Middle frontal gyrus (tissue), 1 donor: ENCODE measurements around the gene ASB1.

ENCODE experiments used
- DNase-seq: peaks from one replicate; pipeline ENCODE4 v3.0.0-alpha.2; 2015; ENCODE audit warnings: low spot score; ENCODE audit errors: extremely low spot score

Gene ASB1

DNA sequence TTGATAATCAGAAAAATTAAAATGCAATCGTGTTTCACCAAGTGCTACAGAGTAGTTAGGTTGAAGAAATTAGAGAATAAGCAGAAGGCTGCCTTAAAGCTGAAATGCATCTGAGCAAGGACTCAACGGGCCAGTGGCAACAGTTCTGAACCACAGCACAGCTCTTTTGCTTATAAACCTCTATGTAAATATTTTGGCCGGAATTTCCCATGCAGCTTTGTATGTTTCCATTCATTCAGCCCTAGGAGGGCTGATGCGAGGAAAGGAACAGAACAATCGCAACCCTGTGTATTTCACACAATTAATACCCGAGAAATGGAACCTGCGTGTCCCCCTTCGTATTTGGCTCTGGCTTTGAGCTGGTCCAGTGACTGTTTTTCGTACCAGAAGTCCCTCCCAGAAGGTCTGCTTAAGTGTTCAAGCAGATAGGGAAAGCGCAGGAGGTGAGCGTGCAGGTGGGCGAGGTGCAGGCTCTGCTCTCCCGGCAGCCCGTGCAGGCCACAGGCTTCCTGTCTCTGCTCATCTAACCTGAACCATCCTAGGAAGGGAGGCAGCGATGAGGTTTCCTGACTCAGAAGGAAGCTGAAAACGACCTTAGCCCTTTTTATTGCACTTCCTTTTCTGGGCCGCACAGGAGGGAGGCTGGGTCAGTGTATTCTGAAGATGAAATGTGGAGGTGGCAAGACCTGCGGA, 67.3 kb downstream of the ASB1 start:
- no peak for DNase-seq

DNA sequence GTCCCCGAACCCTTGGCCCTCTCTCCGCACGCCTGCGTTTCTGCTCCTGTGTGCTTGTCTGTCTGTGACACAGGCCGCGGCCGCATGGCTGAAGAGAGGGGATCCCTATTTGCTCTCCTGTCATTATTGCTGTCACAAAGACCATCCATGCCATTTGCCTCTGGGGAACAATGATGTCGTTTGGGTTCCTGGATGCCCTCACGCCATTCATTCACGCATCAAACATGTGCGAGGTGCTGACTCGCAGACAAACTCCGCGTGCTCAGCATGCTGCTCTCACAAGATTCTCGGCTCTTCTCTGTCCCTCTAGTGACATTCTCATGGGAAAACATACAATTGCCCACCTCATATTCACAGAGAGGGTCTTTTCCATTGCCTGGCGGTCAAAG, 67.8 kb downstream of the ASB1 start:
- no peak for DNase-seq

GRCh38 chr2:238495422-238495821, 68.7 kb downstream of the ASB1 start:
- no peak for DNase-seq

DNA sequence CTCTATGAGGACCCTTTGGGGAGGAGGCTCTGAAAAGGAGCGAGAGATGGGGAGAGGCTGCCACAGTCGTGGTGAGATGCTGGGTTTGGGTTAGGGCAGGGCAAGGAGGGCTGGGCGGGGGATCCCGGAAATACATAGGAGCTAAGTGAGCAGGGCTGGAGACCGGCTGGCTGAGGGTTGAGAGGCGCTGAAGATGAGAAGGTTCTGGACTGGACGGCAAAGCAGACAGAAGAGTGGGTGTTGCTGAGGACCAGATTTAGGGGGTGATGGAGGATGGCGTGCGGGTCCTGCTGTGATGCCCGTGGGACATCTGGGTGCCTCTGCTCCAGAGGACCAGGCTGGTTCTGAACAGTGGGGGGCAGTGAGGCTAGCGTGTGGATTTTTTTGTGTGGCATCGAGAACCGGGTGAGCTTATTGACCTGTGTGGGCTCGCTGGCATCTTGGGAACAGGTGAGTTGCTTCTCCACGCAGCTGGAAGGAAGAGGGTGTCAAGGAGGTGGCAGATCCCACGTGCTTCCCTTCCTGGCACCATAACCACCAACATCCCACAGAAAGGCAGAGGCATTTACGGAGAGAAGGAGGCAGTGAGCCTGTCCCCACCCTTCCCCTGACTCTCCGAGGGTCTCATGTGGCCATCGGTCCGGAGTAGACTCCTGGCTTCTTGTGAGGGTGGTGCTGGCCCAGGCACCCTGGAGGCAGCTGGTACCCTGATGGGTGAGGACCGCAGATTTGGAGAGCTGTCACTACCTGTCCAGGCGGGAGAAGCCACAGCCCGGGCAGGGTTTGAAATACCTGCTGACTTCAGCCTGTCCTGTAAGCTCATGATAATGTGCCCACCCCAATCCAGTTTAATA, 70.3 kb downstream of the ASB1 start:
- DNase-seq, result no peak

GRCh38 chr2:238497610-238498005, 70.9 kb downstream of the ASB1 start:
- no peak for DNase-seq

- DNase-seq, result no peak
Measured at GRCh38 chr2:238498188-238498587, 71.5 kb downstream of the ASB1 start.

GRCh38 chr2:238498691-238499295, 72.1 kb downstream of the ASB1 start:
- DNase-seq, result no peak

DNA sequence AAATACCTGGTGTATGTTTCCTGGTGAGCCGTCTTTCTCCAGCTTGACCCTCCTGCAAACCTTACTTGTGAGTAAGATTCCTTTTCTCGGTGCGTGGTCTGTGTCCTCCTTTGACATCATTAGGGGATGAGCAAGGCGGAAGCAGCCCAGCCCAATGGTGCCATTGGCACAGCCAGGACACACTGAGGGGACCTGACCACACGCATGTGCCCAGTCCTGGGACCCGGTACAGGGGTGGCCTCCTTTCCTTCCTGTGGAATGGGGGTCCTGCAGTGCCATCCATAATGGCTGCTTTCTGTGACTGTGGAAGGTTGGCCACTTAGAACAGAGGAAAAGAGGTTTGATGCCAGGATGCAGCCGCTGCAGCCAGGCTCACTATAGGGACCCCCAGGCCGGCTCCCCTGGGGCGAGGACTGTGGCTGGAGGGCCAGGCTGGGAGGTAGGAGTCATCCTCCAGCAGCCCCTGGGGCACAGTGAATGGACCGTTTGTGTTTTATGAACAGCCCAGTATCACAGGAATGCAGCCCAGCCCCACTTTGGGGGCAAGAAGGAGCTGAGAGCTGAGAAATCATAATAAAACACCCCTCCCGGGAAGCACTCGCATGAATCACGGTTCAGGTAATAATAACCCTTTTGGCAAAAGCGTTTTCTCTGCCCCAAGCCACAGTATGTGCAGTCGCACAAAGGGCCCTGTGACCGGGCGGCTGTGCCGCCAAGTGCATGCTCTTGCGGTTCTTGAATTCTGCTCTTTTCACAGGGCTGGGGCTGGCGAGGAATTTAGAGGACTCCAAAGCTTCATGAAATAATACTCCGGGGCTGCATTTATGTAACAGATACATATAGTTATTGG, 73.2 kb downstream of the ASB1 start:
- no peak for DNase-seq

- no peak for DNase-seq
Measured at GRCh38 chr2:238501311-238501710, 74.6 kb downstream of the ASB1 start.
